Erythroblast (primary cell): ENCODE results near the gene ZDHHC13.
"Not testable (repeated sequence)": the region's sequence is repeated elsewhere in the genome, so short reads cannot be mapped to it uniquely, and the experiment has no call there.

Experiments
- GATA1 ChIP-seq: IDR thresholded peaks from 2 replicates; pipeline ENCODE4 v1.6.1; 2011; ENCODE audit warnings: low read depth, mild to moderate bottlenecking, control low read depth, low read length, moderate library complexity
- POLR2A ChIP-seq: IDR thresholded peaks from 2 replicates; pipeline ENCODE4 v1.6.1; 2011; ENCODE audit warnings: mild to moderate bottlenecking, low read length

DNA sequence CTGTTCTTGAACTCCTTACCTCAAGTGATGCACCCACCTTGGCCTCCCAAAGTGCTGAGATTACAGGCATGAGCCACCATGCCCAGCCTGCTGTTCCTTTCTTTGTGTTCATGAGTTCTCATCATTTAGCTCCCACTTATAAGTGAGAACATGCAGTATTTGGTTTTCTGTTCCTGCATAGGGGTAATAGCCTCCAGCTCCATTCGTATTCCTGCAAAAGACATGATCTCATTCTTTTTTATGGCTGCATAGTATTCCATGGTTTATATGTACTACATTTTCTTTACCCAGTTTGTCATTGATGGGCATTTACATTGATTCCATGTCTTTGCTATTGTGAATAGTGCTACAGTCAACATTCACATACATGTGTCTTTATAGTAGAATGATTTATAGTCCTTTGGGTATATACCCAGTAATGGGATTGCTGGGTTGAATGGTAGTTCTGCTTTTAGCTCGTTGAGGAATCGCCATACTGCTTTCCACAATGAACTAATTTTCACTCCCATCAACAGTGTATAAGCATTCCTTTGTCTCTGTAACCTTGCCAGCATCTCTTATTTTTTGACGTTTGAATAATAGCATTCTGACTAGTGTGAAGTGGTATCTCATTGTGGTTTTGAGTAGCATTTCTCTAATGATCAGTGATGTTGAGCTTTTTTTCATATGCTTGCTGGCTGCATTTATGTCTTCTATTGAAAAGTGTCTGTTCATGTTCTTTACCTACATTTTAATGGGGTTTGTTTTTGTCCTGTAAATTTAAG is 9.8 kb downstream of the ZDHHC13 start:
- not testable (repeated sequence) for TF ChIP-seq POLR2A, GATA1
